Thoracic aorta (tissue), 2 donors: ENCODE measurements around the gene ATRIP. TPM values are rescaled to one million over a fixed set of nuclear protein-coding genes. Genes with fewer than 3 reads are reported as not detected.

ENCODE experiments used
- ATAC-seq: fragments of 150-250 bp; one replicate; pipeline ENCODE4 v1.8.0; 2017; ENCODE audit warnings: low read depth; ENCODE audit not compliant: insufficient number of reproducible peaks, low FRiP score
- DNase-seq: peaks from one replicate; pipeline ENCODE4 v3.0.0-alpha.2; 2020; ENCODE audit warnings: low spot score
- H3K27ac ChIP-seq, 2 donors: fragments of 200-600 bp; sonication (generic); 1 replicate in 1 of 2; 2 replicates in 1 of 2; pipeline ENCODE4 v1.5.1; 2016; ENCODE audit warnings: mild to moderate bottlenecking in 2 of 2, moderate library complexity in 2 of 2
- H3K27me3 ChIP-seq: fragments of 200-600 bp; sonication (generic); replicated peaks from 2 replicates; pipeline ENCODE4 v1.6.0; 2016; ENCODE audit warnings: mild to moderate bottlenecking; ENCODE audit not compliant: insufficient read depth
- H3K36me3 ChIP-seq: fragments of 200-600 bp; sonication (generic); one replicate; pipeline ENCODE4 v1.5.1; 2016
- H3K4me1 ChIP-seq, 2 donors: fragments of 200-600 bp; sonication (generic); 1 replicate in 1 of 2; 2 replicates in 1 of 2; pipeline versions ENCODE4 v1.5.1 to v1.6.0; 2016; ENCODE audit warnings: low read depth in 2 of 2, mild to moderate bottlenecking in 1 of 2; ENCODE audit not compliant: control insufficient read depth in 1 of 2
- H3K4me3 ChIP-seq: fragments of 200-600 bp; sonication (generic); 2 replicates; pipeline ENCODE4 v1.5.1; 2016; ENCODE audit warnings: mild to moderate bottlenecking
- H3K9me3 ChIP-seq: fragments of 200-600 bp; sonication (generic); 2 replicates; pipeline ENCODE4 v1.5.1; 2016
- CTCF ChIP-seq: fragments of 200-600 bp; sonication (generic); IDR thresholded peaks from one replicate; pipeline ENCODE4 v1.5.1; 2019; ENCODE audit warnings: antibody characterized with exemption
- total RNA-seq, 2 donors: library from RNA; depleted of rRNA; stranded (reverse); fragments of >200 nt; gene quantifications; one replicate each; pipeline versions ENCODE4 v1.1.0 to v1.2.3, GENCODE V29; 2016

Gene ATRIP
- total RNA-seq, 2 donors from 2014 or later, result 4.0 to 8.3 TPM

GRCh38 chr3:48414376-48415250 is 31.9 kb upstream of the ATRIP start:
- no peak for ATAC-seq
- Histone ChIP-seq H3K27ac (peak overlapping the region; percentile 69 to 73), H3K27me3 (no peaks in the 10 kb centered on the region), H3K4me3 (no peak overlapping the region), H3K36me3 (peaks cover 87% of the 10 kb centered on the region), H3K4me1 (peaks cover 0 to 33% of the 10 kb centered on the region in 2 donors), H3K9me3 (no peaks in the 10 kb centered on the region)
- DNase-seq, result no peak
- no peak for TF ChIP-seq CTCF

GRCh38 chr3:48415251-48415953 is 31.1 kb upstream of the ATRIP start:
- DNase-seq (no peak), ATAC-seq (no peak)
- no peaks in the 10 kb centered on the region for H3K9me3 ChIP-seq
- peak overlapping the region in 1 of 2 donors; percentile 73 for H3K27ac ChIP-seq
- H3K4me3 ChIP-seq, result no peak overlapping the region
- no peaks in the 10 kb centered on the region for H3K27me3 ChIP-seq
- H3K36me3 ChIP-seq, result peaks cover 85% of the 10 kb centered on the region
- TF ChIP-seq CTCF, result no peak
- H3K4me1 ChIP-seq, result peaks cover 0 to 33% of the 10 kb centered on the region in 2 donors

GRCh38 chr3:48416091-48416505 is 30.4 kb upstream of the ATRIP start:
- no peak overlapping the region for H3K27ac ChIP-seq
- H3K9me3 ChIP-seq, result no peaks in the 10 kb centered on the region
- H3K27me3 ChIP-seq, result no peaks in the 10 kb centered on the region
- no peak for DNase-seq
- peaks cover 0 to 33% of the 10 kb centered on the region in 2 donors for H3K4me1 ChIP-seq
- TF ChIP-seq CTCF, result no peak
- ATAC-seq, result no peak
- peaks cover 85% of the 10 kb centered on the region for H3K36me3 ChIP-seq
- H3K4me3 ChIP-seq, result no peak overlapping the region

GRCh38 chr3:48416546-48416945 is 30.0 kb upstream of the ATRIP start:
- Histone ChIP-seq H3K4me3 (no peak overlapping the region), H3K9me3 (no peaks in the 10 kb centered on the region), H3K27ac (no peak overlapping the region), H3K4me1 (peaks cover 0 to 35% of the 10 kb centered on the region in 2 donors), H3K27me3 (no peaks in the 10 kb centered on the region), H3K36me3 (peaks cover 85% of the 10 kb centered on the region)
- ATAC-seq, result no peak
- TF ChIP-seq CTCF, result no peak
- no peak for DNase-seq

- Histone ChIP-seq H3K27me3 (no peaks in the 10 kb centered on the region), H3K36me3 (peaks cover 81% of the 10 kb centered on the region), H3K27ac (no peak overlapping the region), H3K9me3 (no peaks in the 10 kb centered on the region), H3K4me1 (peaks cover 0 to 40% of the 10 kb centered on the region in 2 donors), H3K4me3 (no peak overlapping the region)
- ATAC-seq (no peak), DNase-seq (no peak)
- no peak for TF ChIP-seq CTCF
Measured at GRCh38 chr3:48417529-48418108, 28.9 kb upstream of the ATRIP start.
